ENCODE data around the gene ZP2. TPM values are rescaled to one million over a fixed set of nuclear protein-coding genes. Genes with fewer than 3 reads are reported as not detected.
A peak's percentile ranks its signal among the peaks of the same experiment; 100 is the strongest.
"Not testable (repeated sequence)": the region's sequence is repeated elsewhere in the genome, so short reads cannot be mapped to it uniquely, and the experiment has no call there.

The ZP2 gene
- total RNA-seq, 2 experiments from 2014 or later = not detected

GRCh38 chr16:21253470-21253869, 42.1 kb upstream of the ZP2 start:
- Histone ChIP-seq H3K4me3 (ENCODE audit: low read depth, low read length, poor library complexity, severe bottlenecking) (no peak overlapping the region), H3K9me2 (ENCODE audit: insufficient read depth, low read length) (no peaks in the 10 kb centered on the region), H3K4me2 (ENCODE audit: low read length) (no peak overlapping the region), H3K36me3 (ENCODE audit: insufficient read depth, low read length) (no peaks in the 10 kb centered on the region), H3K27ac (ENCODE audit: low read depth, low read length, poor library complexity, severe bottlenecking) (no peak overlapping the region), H2AFZ (ENCODE audit: low read length) (no peak overlapping the region), H3K9me3 (ENCODE audit: low read length) (no peaks in the 10 kb centered on the region), H3K79me2 (ENCODE audit: insufficient read depth, low read depth, low read length) (no peaks in the 10 kb centered on the region), H3K4me1 (ENCODE audit: insufficient read depth, low read length, poor library complexity, severe bottlenecking) (no peaks in the 10 kb centered on the region), H4K20me1 (ENCODE audit: insufficient read depth, low read length) (no peaks in the 10 kb centered on the region)
- no TSS peak for BruUV-seq (replicated peaks)
- peak; percentile 31 for DNase-seq (ENCODE audit: low spot score)
- TF ChIP-seq EZH2phosphoT487 (IDR thresholded peaks at IDR 0.05; ENCODE audit: borderline replicate concordance, low read depth, low read length) (no peak), CTCF (conservative IDR thresholded peaks at IDR 0.05; ENCODE audit: low read length) (peak; percentile 63)
- intact Hi-C loops (cut with micrococcal nuclease; ENCODE audit: unreplicated experiment) = no loop called here
- POLR2A ChIA-PET = interaction anchor here (0.6 to 0.7 kb wide), 2 partner anchors 107 to 172 kb away, joined by 4 to 5 read pairs; no protein-coding TSS in a partner anchor
- CTCF ChIA-PET (ENCODE audit: unreplicated experiment) = no interaction called here

GRCh38 chr16:21250072-21250923, 38.9 kb upstream of the ZP2 start:
- Histone ChIP-seq H3K27ac (ENCODE audit: low read depth, low read length, poor library complexity, severe bottlenecking) (no peak overlapping the region), H3K9me3 (ENCODE audit: low read length) (no peaks in the 10 kb centered on the region), H3K4me2 (ENCODE audit: low read length) (no peak overlapping the region), H4K20me1 (ENCODE audit: insufficient read depth, low read length) (no peaks in the 10 kb centered on the region), H3K79me2 (ENCODE audit: insufficient read depth, low read depth, low read length) (no peaks in the 10 kb centered on the region), H3K36me3 (ENCODE audit: insufficient read depth, low read length) (no peaks in the 10 kb centered on the region), H3K4me3 (ENCODE audit: low read depth, low read length, poor library complexity, severe bottlenecking) (no peak overlapping the region), H2AFZ (ENCODE audit: low read length) (no peak overlapping the region), H3K4me1 (ENCODE audit: insufficient read depth, low read length, poor library complexity, severe bottlenecking) (no peaks in the 10 kb centered on the region), H3K9me2 (ENCODE audit: insufficient read depth, low read length) (no peaks in the 10 kb centered on the region)
- ChIA-PET CTCF (ENCODE audit: unreplicated experiment) (no interaction called here), POLR2A (no interaction called here)
- BruUV-seq (replicated peaks) = no TSS peak
- DNase-seq (ENCODE audit: low spot score) = no peak
- TF ChIP-seq EZH2phosphoT487 (IDR thresholded peaks at IDR 0.05; ENCODE audit: borderline replicate concordance, low read depth, low read length) = no peak
- no peak for TF ChIP-seq CTCF (conservative IDR thresholded peaks at IDR 0.05; ENCODE audit: low read length)
- intact Hi-C loops (cut with micrococcal nuclease; ENCODE audit: unreplicated experiment) = no loop called here

- H3K9me3 ChIP-seq (ENCODE audit: low read length); CTCF ChIA-PET (ENCODE audit: unreplicated experiment); H3K4me2 ChIP-seq (ENCODE audit: low read length); H3K9me2 ChIP-seq (ENCODE audit: insufficient read depth, low read length); H3K4me1 ChIP-seq (ENCODE audit: insufficient read depth, low read length, poor library complexity, severe bottlenecking); intact Hi-C loops (cut with micrococcal nuclease; ENCODE audit: unreplicated experiment); DNase-seq (ENCODE audit: low spot score); POLR2A ChIA-PET; H2AFZ ChIP-seq (ENCODE audit: low read length); H3K27ac ChIP-seq (ENCODE audit: low read depth, low read length, poor library complexity, severe bottlenecking); H3K4me3 ChIP-seq (ENCODE audit: low read depth, low read length, poor library complexity, severe bottlenecking); H4K20me1 ChIP-seq (ENCODE audit: insufficient read depth, low read length); BruUV-seq (replicated peaks); H3K36me3 ChIP-seq (ENCODE audit: insufficient read depth, low read length); H3K79me2 ChIP-seq (ENCODE audit: insufficient read depth, low read depth, low read length): not testable (repeated sequence)
Measured at GRCh38 chr16:21248179-21248578, 36.8 kb upstream of the ZP2 start.
